Stimulated activated CD4-positive, alpha-beta T cell treated with anti-CD3 and anti-CD28 coated beads, Interleukin-12 subunit alpha, Interleukin-12 subunit beta, amount 100 ng/mL, for 24 hours (primary cell): ENCODE data around the gene TMEM121.
A peak's percentile ranks its signal among the peaks of the same experiment; 100 is the strongest.

Experiments
- DNase-seq, 2 experiments: peaks; one replicate each; pipeline ENCODE4 v3.0.0-alpha.2; 2020; ENCODE audit warnings: low read depth in 2 of 2

The TMEM121 gene

DNA sequence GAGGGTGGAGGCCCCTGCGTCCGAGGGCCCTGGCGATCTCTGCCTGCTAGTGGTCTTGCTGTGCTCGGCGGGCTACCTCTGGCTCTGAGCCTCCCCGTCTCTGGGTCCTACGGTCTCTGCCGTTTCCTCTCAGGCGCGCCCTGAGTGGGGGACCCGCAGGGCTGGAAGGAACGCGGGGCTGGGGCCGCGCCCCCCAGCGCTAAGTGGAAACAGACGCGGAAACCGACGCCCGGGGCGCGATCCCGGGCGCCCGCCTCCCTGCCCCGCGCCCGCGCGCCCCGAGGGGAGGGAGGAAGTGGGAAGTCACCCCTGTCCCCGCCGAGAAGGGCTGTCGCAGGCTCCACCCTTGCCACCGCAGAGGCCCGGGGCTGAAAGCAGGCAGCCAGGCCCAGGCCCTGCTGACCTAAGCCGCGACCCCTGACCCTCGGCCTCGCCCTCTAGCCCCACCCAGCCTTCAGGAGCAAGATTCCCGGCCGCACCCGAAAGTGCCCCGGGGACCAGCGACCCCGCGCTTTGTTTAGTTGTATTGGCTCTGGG lies 38.9 kb upstream of the TMEM121 start:
- DNase-seq = peak in 1 of 2 experiments; percentile 38

DNA sequence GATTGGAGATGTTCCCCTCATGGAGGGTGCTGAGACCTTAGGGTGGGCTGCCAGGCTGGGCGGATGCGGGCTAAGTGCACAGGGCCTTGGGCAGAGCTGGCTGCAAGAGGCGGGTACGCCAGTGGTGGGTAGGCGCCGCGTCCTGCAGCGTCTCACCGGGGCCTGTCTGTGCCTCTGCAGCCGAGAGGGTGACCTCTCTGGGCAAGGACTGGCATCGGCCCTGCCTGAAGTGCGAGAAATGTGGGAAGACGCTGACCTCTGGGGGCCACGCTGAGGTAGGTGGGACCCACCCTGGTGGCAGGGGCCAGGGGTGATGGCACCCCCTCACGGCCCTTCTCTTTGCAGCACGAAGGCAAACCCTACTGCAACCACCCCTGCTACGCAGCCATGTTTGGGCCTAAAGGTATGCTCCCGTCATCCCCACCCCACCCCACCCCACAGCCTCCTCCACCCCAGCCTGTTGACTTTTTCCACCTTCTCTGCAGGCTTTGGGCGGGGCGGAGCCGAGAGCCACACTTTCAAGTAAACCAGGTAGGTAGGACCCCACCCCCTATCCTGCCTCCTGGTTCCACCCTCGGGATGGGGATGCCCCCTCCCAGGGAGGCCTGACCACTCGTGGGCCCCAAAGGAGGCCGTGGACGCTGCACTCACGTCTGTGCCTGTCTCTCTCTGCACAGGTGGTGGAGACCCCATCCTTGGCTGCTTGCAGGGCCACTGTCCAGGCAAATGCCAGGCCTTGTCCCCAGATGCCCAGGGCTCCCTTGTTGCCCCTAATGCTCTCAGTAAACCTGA lies 38.2 kb upstream of the TMEM121 start:
- DNase-seq = no peak

DNA sequence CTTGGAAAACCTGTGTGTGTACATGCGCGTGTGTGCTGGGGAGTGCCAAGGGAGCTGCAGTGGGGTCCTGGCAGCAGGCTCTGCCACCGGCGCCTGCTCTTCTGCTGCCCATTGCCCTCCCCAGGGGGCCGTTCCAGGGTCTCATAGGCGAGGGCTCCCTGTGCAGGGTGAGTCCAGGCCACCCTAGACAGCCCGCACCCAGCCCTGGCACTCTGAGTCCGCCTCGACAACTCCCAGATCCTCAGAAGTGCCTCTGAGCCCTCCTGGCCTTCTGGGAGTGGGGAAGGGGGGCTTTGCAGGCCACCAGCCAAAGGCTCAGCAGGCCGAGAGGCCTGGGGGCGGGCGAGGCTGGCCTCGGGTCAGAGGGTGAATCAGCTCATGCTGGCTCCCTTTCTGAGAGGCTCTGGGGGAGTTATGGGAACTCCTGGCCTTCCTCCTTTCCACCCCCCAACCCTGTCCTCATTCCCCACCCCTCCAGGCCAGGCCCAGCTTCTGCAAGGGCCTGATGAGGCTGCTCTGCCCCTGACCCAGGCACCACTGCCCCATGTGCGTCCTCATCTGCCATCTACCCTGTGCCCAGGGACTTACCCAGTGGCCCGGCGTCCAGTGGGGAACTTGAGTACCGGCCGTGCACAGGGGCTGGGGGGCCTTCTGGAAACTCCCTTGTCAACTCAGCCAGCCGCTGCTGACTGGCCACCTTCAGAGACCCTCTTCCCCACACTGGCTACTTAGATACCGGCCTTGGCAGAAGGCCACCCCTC lies 37.4 kb upstream of the TMEM121 start:
- DNase-seq = no peak

DNA sequence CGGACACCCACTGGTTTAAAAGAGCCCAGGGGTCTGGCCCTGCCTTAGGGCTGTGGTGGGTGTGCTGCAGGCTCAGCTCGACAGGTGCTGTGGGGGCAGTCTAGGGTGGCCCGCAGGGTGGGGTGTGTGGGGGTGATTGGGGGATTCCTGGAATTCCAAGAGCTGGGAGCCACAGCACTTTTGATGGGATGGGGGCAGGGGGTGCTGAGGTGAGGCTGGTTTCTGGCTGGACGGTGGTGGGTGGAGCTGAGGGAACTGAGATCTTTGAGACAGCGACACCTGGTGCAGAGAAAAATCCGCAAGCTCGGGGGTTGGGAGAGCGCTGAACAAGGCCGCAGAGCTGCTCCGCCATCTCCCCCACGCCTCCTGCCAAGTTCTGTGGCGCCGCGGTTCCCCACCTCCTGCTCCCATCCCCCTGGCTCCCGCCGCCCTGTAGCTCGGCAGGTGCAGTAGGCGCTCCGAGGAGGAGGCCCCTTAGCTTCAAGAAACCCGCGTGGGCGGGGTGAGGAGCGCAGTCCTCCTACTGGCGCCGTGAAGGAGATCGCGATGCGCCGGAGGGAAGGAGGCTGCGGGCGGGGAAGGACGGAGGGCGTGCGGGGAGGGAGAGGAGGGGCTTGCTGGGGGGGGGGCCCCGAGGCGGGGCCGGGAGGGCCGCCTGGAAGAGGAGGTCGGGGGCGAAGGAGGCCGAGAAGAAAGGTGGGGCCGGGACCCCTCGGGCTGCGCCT lies 36.7 kb upstream of the TMEM121 start:
- peak; percentile 63 to 80 for DNase-seq

DNA sequence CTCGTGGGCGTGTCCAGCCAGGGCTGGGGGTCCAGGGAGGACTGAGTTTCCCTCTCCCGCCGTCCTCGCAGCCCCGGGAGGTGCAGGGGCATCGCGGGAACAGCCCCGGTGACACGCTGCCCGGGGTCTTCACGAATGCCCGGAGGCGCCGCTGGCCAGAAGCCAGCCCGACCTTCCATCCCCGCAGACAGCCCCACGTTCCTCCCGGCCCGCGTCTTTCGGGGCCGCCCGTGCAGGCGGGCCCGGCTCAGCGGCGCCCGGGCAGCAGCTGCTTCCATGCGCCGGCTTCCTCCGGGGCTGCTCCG lies 36.2 kb upstream of the TMEM121 start:
- no peak for DNase-seq

DNA sequence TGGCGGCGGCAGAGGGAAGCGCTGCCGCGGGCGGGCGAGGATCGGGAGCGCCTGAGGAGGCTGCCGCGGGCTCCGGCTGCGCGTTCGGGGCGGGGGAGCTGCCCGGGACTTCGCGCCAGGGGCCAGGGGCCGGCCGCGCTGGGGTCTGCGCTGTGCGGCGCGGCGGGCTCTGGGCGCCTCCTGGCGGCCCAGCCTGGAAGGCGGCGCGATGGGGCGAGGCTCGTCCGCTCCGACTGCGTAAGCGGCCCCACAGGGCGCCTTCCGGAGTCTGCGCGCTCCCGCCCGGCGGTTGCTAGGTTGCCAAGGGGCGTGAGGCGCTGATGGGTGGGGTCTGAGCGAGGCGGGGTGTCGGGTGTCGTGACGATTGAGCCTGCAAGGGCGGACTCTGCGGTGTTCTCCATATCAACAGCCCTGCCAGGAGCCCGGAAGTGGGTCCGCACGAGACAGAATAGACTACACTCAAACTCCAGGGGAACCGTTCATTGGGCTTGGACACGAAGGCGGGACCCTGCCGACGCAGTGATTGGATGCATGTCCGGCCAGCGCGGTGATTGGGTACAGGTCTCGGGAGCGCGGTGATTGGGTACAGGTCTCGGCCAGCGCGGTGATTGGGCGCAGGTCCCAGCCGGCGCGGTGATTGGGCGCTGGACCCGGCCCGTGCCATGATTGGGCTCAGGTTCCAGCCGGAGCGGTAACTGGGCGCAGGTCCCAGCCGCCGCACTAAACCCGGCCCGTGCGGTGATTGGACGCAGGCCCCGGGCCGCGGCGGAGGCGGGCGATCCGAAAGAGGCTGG lies 35.6 kb upstream of the TMEM121 start, which contains the start of gene TEDC1:
TEDC1 (plus strand) TSS at position 675 of the 794 bp plus-strand sequence. CDS start 130 bp downstream, outside the sequence.
- DNase-seq = peak; percentile 98 to 99

DNA sequence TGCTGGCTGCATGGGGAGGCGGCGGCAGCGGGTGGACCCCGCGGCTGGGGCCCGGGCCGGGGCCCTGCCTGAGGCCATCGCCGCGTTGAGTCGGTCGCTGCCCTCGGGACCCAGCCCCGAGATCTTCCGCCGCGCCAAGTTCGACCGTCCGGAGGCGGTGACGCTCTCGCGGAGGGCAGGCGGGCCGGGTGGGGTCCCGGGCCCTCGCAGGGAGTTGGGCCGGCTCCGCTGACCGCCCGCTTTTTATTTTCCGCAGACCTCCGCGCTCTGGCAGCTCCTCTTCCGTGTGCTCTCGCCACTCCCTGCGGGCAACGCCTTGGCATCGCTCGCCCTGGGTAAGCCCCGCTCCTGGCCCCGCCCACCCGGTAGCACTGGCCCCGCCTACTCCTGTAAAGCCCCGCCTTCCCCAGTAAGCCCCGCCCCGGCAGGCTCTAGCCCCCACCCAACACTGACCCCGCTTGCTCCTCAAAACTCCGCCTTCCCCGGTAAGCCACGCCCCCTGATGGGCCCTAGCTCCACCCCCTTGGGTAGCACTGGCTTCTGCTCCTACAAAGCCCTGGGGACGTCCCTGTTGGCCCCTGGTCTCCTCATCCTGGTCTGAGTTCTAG lies 34.9 kb upstream of the TMEM121 start:
- DNase-seq = peak; percentile 78 to 92

DNA sequence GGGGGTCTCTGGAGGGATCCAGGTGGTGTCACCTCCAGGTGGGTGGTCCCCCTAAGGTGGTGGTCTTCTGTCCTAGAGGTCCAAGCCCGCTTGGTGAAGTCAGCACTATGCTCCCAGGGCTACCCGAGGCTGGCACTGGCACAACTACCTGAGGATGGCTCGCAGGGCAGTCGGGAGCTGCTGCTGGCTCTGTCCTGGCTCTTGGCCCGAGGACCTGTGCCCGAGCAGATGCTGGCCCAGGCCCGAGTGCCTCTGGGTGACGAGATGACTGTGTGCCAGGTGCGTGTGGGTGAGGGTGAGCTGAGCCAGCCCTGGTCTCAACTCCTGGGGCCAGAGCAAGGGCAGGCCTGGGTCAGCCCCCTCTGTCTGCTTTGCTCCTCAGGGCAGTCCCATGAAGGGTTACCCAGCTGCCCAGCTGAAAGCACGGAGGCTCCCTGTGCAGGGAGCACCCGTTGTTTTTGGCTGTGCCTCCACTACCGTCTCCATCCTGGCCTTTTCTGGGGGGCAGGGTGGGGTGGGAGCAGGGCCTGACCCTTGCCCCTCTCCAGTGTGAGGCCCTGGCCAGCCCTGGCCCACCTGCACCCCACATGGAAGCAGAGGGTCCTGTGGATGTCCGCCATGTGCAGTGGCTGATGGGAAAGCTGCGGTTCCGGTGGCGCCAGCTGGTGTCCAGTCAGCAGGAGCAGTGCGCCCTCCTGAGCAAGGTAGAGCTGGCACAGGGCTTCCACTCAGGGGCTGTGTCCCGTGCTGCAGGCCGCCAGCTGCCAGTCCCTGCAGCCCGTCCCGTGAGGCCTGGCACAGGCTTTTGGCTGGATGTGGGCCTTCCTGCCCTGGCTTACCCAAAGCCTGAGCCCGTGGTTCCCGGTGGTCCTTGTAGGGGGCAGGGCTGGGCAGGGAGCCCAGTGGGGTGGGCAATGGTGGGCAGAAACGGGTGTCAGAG lies 34.1 kb upstream of the TMEM121 start:
- DNase-seq = no peak

DNA sequence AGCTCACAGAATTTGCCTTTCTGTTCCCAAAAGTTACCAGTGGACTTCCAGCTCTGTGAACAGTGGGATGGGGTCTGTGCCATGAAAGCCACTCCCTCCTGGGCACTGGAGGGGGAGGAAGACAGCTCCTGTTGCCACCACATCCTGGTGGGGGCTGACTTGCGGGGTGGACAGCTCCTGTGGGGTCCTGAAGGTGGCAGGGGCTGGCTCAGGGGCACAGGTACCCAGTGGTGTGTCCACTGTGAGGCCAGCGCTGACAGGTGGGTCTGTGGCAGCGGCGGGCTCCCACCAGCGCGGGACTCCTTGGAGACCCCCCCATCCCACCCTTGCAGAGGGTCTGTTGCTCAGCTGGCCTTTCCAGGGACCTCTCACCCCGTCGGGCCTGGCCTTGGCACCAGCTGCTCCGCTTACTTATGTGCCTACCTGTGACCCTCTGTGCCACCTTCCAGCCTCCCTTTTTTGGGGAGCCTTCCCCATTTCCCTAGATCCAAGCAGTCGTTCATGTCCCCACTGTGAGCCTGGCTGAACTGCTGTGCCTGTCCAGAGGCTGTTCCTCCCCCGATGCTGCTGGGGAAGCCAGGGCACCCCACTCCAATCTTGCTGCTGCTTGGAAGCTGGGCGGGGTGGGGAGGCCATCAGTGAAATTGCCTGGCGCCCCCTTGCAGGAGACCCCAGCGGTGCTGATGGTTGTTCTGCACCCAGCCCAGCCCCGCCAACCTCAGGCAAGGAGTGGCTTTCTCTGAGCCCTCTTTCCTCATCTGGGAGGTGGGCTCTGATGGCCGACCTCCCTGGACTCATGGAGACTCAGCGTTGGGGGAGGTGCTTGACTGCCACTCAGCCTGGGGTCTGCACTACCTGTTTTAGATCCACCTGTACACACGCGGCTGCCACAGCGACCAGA lies 33.2 kb upstream of the TMEM121 start:
- no peak for DNase-seq

DNA sequence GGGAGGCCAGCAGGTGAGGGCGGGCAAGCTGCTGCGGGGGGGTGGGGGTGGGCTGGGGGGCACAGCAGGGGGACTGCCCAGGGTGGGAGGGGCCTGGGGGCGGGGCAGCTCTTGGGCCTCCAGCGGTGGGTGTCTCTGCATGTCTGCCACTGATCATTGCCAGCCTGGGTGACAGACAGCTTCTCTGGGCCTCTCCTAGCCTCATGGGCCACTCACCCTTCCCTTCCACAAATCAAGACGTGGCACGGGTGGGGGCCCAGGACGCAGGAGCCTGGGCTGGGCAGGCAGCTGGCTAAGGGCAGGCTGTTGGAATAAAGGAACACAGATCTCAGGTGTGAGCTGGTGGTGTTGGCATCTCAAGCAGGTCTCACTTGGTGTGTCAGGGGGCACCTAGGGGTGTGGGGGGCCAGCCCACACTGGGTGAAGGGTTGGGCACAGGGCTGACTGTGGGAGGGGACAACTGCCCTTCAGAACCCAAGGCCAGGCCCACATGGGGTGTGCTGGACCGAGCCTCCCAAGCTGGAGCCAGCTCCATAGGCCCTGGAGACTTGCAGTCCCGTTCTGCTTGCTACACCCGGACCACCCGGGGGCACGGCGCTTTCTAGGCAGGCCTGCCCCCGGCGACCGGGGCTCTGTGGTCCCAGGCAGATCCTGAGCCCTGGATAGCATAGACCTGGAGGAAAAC lies 32.3 kb upstream of the TMEM121 start:
- no peak for DNase-seq

DNA sequence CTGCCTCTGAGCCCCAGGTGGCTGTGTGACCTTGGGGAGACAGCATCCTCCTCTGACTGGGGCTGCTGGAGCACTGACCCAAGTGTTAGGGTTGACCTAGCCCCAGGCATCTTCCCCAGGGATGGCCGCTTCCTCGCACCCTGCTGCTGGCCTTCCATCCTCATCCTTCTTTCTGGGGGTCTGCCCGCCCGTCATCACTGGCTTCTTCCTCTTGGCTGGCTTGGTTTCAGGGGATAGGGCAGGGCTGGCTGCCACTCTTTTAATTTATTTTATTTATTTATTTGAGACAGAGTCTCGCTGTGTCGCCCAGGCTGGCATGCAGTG lies 31.8 kb upstream of the TMEM121 start:
- no peak for DNase-seq

DNA sequence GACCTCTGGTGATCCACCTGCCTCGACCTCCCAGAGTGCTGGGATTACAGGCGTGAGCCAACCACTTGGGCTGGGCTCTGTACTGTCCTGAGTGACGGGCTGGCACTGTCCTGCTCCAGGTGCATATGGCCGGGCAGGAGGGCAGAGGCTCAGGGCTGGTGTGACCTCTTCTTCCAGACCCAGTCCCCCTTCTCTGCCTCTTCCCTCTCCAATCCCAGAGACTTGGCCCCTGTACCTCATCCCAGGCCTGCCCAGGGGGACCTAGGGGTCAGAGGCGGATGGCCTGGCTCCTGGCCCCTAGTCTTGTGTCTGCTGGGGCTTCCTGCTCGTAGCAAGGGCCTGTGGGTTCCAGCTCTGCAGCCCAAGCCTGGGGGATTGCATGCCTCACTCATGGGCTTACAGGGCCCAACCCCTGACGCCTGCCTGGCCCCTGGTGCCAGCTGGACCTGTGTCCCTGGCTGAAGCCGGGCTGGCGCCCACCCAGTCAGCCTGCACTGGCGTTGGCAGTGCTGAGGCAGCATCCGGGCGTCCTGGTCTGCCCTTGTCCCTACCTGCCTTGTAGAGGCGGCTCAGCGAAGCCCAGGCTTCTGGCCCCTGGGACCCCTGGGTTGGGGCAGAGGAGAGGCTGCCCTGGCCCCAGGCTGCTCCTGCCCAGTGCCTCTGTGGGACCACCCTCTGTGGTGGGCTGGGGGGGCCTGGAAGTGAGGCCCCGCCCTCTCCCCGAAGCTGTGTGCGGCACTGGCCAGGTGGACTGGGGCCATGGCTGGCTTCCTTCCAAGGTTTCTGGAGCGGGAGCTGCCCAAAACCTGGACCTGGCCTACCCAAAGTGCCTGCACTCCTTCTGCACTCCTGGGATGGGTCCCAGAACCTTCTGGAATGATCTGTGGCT lies 31.0 kb upstream of the TMEM121 start:
- DNase-seq = no peak

DNA sequence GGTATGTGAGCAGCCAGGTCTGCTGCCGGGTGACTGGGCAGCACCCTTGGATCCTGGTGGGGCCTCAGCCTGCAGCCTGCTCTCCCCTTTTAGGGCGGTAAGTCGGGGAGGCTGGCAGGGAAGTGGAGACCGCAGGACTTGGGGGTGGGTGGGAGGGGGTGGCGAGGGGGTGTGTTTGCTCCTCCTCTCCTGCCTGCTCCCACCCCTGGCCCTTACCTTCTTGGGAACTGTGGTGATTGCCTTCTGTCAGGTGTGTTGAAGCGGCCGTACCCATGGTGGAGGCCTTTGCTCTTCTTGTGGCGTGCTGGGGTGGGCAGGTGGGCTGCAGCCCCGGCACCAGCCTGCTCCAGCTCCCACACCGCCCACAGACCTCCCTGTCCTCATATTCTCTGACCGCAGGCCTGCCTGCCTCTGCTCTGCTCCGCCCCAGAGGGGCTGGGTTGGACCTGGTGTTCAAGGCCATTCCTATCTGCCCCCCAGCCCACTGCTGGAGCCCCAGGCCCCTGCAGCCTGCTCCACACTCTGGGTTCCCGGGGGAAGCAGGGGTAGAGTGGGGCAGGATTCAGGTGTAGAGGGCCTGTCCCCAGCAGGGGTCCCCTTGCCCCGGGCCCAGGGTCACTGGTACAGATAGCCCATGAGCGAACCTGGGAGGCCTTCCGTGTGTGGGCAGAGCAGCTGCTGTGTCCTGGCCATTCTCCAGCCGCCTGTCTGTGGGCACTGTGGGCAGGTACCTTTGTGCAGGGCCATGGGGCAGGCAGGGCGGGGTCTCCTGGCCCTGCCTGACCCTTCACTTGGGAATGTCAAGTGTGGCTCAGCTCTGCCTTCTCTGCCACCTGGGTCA lies 30.2 kb upstream of the TMEM121 start:
- DNase-seq = no peak

DNA sequence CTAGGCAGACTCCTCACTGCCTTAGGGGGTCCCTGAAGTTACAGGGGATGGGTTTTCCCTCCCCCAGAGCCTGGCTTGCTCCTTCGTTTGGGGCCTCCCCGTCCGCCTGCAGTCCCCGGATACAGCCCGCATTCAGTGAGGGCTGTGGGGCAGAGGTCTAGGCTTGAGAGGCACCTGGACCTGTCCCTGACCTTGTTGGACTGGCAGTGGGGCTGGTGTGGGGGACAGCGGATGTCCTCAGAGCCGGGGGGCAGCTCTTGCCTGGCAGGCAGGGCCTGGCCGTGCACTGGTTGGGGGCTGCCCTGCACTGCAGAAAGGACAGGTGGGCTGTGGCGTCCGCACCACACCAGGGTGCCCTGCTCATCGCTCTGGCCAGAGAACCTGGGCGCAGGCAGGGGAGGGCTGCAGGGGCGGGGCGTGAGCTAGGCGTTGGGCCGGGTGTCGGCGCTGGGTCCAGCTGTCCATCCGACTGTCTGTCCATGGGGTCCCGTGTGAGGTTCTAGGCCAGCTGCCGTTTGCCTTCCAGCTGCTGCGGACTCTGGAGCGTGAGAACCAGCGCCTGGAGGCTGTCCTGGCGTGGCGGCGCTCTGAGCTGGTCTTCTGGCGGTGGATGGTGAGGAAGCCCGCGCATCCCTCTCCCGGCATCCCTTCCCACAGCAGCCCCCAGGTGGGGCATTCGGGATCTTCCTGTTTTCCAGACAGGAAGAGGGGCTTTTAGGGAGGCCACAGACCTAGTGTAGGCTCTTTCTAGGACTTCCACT lies 29.4 kb upstream of the TMEM121 start:
- DNase-seq = no peak

DNA sequence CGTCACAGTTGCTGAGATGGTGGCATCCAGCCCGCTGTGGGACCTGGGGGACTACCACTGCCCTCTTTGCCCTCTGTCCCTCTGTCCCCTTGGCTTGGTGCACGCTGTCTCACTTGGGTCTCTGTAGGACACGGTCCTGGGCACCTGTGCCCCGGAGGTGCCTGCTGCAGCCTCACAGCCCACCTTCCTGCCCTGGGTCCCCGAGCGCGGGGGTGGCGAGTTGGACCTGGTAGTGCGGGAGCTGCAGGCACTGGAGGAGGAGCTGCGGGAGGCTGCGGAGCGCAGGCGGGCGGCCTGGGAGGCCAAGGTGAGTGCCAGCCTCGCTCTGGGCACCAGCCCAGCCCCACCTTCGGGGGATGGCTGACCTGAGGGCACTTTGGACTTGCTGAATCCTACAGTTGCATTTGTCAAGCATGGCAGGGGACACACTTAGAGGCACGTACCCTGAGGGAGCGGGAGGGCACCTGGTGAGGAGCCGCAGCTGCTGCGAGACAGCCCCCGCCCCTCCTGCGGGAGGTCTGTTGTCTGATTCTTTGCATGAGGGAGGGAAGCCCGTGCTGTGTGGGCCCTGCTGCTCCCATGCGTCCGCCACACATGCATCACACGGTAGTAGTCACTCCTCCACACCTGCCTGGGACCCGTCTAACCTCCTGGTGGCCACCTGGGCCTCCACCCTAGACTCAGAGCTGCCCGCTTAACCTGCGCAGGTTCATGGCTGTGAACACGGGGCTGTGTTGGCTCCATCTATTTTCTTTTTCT lies 28.5 kb upstream of the TMEM121 start:
- DNase-seq = no peak
